GM10266 (cell line): ENCODE data around the gene LCAT.

Experiments
- DNase-seq: peaks from one replicate; pipeline ENCODE4 v3.0.0; 2012; ENCODE audit errors: extremely low spot score
- CTCF ChIP-seq: IDR thresholded peaks from 2 replicates; pipeline ENCODE4 v1.5.1; 2012; ENCODE audit warnings: mild to moderate bottlenecking, low read depth; ENCODE audit not compliant: control insufficient read depth, insufficient read depth; ENCODE audit errors: missing control alignments

Gene LCAT

GRCh38 chr16:67893743-67894399, 50.0 kb downstream of the LCAT start:
- TF ChIP-seq CTCF = no peak
- peak; percentile 26 for DNase-seq

GRCh38 chr16:67892899-67893742, 50.8 kb downstream of the LCAT start, which contains the start of gene PSKH1:
Gene PSKH1 (plus strand): TSS chr16:67893254. CDS start chr16:67908750, 15,496 bp downstream.
- TF ChIP-seq CTCF = no peak
- DNase-seq = peak; percentile 100

GRCh38 chr16:67892375-67892774, 51.5 kb downstream of the LCAT start:
- TF ChIP-seq CTCF = no peak
- DNase-seq = no peak
